ENCODE data around the gene SERP2. TPM values are rescaled to one million over a fixed set of nuclear protein-coding genes. Genes with fewer than 3 reads are reported as not detected.

SERP2 gene
- total and polyA plus RNA-seq, 10 of the 15 experiments (the other 5 are each of a cell fraction or from before 2014, with no cell fraction given), result not detected

GRCh38 chr13:44386913-44387556 is 13.4 kb downstream of the SERP2 start (continued):
- TF ChIP-seq SKIL (IDR thresholded peaks at IDR 0.05; ENCODE audit: low read depth, poor library complexity, severe bottlenecking) (no peak), EZH2 (IDR thresholded peaks at IDR 0.05; ENCODE audit: borderline replicate concordance, control insufficient read depth, low read depth, low read length) (no peak), IRF3 (IDR thresholded peaks at IDR 0.05) (no peak), HDGF (IDR thresholded peaks at IDR 0.05) (no peak), BRCA1 (IDR thresholded peaks at IDR 0.05; ENCODE audit: low read depth, low read length) (no peak), ZNF207 (IDR thresholded peaks at IDR 0.05; ENCODE audit: borderline replicate concordance) (no peak), GABPA (IDR thresholded peaks at IDR 0.05; ENCODE audit: low read depth) (no peak), BCL3 (IDR thresholded peaks at IDR 0.05; ENCODE audit: borderline replicate concordance, insufficient read depth, low read depth, low read length, poor library complexity, severe bottlenecking) (no peak), SREBF1 (IDR thresholded peaks at IDR 0.05; ENCODE audit: low read length) (no peak)

Measured in GM12878 (cell line).